Ovary (tissue), 9 donors: ENCODE measurements around the gene SLIT3. TPM values are rescaled to one million over a fixed set of nuclear protein-coding genes. Genes with fewer than 3 reads are reported as not detected.

ENCODE experiments used
- DNase-seq, 5 donors: peaks; one replicate each; pipeline ENCODE4 v3.0.0-alpha.2; 2019 to 2020
- H3K27ac ChIP-seq, 2 donors: fragments of 200-600 bp; one replicate each; pipeline versions ENCODE4 v1.5.1 to v1.8.0; 2019 to 2022
- H3K27me3 ChIP-seq: fragments of 200-600 bp; one replicate; pipeline ENCODE4 v1.8.0; 2022
- H3K36me3 ChIP-seq: fragments of 200-600 bp; sonication (generic); one replicate; pipeline ENCODE4 v1.5.1; 2019
- H3K4me1 ChIP-seq: one replicate; pipeline ENCODE4 v1.8.1; 2013; ENCODE audit warnings: mild to moderate bottlenecking, moderate library complexity; ENCODE audit not compliant: insufficient read depth
- H3K4me3 ChIP-seq: fragments of 200-600 bp; sonication (generic); one replicate; pipeline ENCODE4 v1.5.1; 2017
- H3K9me3 ChIP-seq, 2 donors: fragments of 200-600 bp in 1 of 2; sonication (generic) in 1 of 2; one replicate each; pipeline versions ENCODE4 v1.5.1 to v1.8.1; 2013 to 2019; ENCODE audit warnings: mild to moderate bottlenecking in 1 of 2, moderate library complexity in 1 of 2
- EP300 ChIP-seq: sonication (generic); formaldehyde crosslinking; IDR thresholded peaks from one replicate; pipeline ENCODE4 v1.6.1; 2017; ENCODE audit warnings: antibody characterized with exemption
- POLR2A ChIP-seq: fragments of 450-650 bp; IDR thresholded peaks from one replicate; pipeline ENCODE4 v1.6.1; 2017; ENCODE audit warnings: antibody characterized with exemption, mild to moderate bottlenecking, moderate library complexity
- WGBS, 3 donors: extraction: QIAGEN DNeasy Blood & Tissue Kit in 1 of 3; methylation state at CpG; one replicate each; pipeline versions ENCODE4 v1.1.5 to v1.1.7; 2013 to 2017; 5-methylcytosine and 5-hydroxymethylcytosine counted together
- intact Hi-C, 4 donors: fragments of 100-400 bp; cut with DNase I; formaldehyde crosslinking; loops; one replicate each; pipeline versions ENCODE4 v1.11.0 to v1.15.1; 2022 to 2023
- polyA plus RNA-seq, 2 donors: library from polyadenylated mRNA; stranded (reverse); fragments of 200-250 nt in 1 of 2; fragments of 350-450 nt in 1 of 2; fragmentation: Illumina TruSeq in 1 of 2; extraction: RNeasy Lipid Tissue Mini Kit (QIAGEN cat#74804) in 1 of 2; gene quantifications; one replicate each; pipeline ENCODE4 v1.2.3, GENCODE V29; 2013 to 2014
- total RNA-seq, 7 donors: library from RNA; depleted of rRNA in 2 of 7; stranded (reverse); fragments of >200 nt in 2 of 7; fragmentation: NEBNext Ultra II Directional in 3 of 7; extraction: Animal tissue kit (Norgen Biotek cat#: 25700) in 3 of 7; gene quantifications; one replicate each; pipeline versions ENCODE4 v1.1.0 to v1.2.4, GENCODE V29; 2016 to 2023
- TF ChIP-seq, protein P1 (sequence below), 3 donors: fragments of 450-650 bp in 2 of 3; fragments of 200-600 bp in 1 of 3; IDR thresholded peaks; one replicate each; pipeline versions ENCODE4 v1.5.1 to v1.8.0; 2016 to 2022; ENCODE audit warnings: antibody characterized with exemption in 3 of 3, mild to moderate bottlenecking in 1 of 3
- donor health status: DM: no; HTN: no; CAD: no; lungs with moderate emphysema.
- donor health status: DM: no; HTN: no; CAD: no.
- donor health status: Bipolar disorder and iron deficiency.
- donor health status: DM: yes; HTN: yes; CAD: no.
- donor health status: DM: no; HTN: no; CAD: no.
- donor health status: DM: yes; HTN: yes; CAD: no.

The SLIT3 gene
- total and polyA plus RNA-seq, 9 donors, result 10.3 to 106 (median 24.4) TPM

DNA sequence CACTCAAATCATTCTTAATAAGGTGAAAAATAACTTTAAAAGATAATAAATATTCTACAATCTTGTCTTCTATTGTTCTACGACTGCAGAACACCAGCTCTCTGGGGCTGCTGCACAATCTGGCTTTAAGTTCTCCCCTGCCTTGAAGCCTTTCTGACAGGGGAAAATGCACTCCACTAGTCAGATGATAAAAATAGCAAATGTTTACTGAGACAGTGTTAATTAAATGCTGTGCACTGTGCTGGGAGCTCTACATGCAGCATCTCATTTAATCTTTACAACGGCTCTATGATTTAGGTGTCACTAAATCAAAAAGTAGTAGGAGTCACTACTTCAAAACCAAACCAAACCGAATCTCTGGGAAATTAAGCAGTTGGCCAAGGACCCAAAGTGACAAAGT lies 132.7 kb downstream of the SLIT3 start:
- TF ChIP-seq POLR2A, result no peak
- no peak for TF ChIP-seq EP300
- TF ChIP-seq, protein P1, sequence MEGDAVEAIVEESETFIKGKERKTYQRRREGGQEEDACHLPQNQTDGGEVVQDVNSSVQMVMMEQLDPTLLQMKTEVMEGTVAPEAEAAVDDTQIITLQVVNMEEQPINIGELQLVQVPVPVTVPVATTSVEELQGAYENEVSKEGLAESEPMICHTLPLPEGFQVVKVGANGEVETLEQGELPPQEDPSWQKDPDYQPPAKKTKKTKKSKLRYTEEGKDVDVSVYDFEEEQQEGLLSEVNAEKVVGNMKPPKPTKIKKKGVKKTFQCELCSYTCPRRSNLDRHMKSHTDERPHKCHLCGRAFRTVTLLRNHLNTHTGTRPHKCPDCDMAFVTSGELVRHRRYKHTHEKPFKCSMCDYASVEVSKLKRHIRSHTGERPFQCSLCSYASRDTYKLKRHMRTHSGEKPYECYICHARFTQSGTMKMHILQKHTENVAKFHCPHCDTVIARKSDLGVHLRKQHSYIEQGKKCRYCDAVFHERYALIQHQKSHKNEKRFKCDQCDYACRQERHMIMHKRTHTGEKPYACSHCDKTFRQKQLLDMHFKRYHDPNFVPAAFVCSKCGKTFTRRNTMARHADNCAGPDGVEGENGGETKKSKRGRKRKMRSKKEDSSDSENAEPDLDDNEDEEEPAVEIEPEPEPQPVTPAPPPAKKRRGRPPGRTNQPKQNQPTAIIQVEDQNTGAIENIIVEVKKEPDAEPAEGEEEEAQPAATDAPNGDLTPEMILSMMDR (IDR thresholded peaks at IDR 0.05), result no peak
- 39 to 50% (median 39%) methylated on average over 3 of the region's 3 CpGs for WGBS, 3 donors
- no peaks in the 10 kb centered on the region for H3K36me3 ChIP-seq
- no peak for DNase-seq
- H3K4me1 ChIP-seq, result no peaks in the 10 kb centered on the region
- H3K27me3 ChIP-seq, result no peaks in the 10 kb centered on the region
- intact Hi-C loops, result no loop called here
- H3K27ac ChIP-seq, result no peak overlapping the region
- no peaks in the 10 kb centered on the region for H3K9me3 ChIP-seq
- H3K4me3 ChIP-seq, result no peak overlapping the region

DNA sequence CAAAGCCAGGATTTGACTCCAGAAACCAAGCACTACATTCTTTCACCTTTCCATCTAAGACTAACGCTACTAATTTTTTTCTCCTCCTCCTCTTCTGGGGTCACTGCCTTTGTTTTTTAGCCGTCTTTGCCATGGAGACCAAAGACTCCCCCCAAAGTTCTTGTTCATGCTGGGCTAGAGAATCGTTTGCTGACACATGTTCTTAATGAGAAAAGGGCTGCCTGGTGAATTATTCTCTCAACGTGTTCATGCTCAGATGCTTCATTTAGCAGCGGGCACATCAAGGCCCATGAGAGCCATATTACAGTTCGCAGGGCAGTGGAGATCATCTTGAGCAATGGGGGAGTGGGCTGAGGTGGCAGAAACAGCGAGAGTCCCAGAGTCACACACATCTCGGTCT lies 134.9 kb downstream of the SLIT3 start:
- Histone ChIP-seq H3K36me3 (no peaks in the 10 kb centered on the region), H3K9me3 (no peaks in the 10 kb centered on the region), H3K27ac (no peak overlapping the region), H3K4me1 (peaks cover 2% of the 10 kb centered on the region), H3K27me3 (no peaks in the 10 kb centered on the region), H3K4me3 (no peak overlapping the region)
- 72 to 85% (median 74%) methylated on average over 8 of the region's 8 CpGs for WGBS, 3 donors
- intact Hi-C loops, result no loop called here
- TF ChIP-seq EP300 (no peak), POLR2A (no peak)
- TF ChIP-seq, protein P1 (IDR thresholded peaks at IDR 0.05), result no peak
- DNase-seq, result no peak

DNA sequence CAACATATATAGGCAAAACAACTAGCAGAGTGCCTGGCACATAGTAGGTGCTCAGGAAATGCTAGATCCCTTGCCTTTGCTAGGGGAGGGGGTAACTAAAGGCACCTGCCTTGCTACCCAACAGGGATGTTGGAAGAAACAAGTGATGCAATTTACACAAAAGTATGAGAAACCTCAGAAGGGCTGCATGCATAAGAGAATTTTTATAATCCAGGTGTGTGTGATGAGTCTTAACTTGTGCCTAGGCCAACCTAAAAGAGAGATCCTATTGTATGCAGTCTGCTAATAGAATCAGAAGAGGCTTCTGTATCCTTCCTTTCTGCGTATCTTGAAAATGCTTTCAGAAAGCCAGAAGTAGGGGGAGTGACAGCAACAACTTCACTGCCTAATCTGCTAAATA lies 135.9 kb downstream of the SLIT3 start:
- Histone ChIP-seq H3K27me3 (no peaks in the 10 kb centered on the region), H3K27ac (no peak overlapping the region), H3K4me3 (no peak overlapping the region), H3K9me3 (no peaks in the 10 kb centered on the region), H3K4me1 (peaks cover 6% of the 10 kb centered on the region), H3K36me3 (no peaks in the 10 kb centered on the region)
- WGBS, 3 donors, result 86 to 97% (median 94%) methylated on average over 1 of the region's 1 CpG
- intact Hi-C loops, result no loop called here
- TF ChIP-seq, protein P1 (IDR thresholded peaks at IDR 0.05), result no peak
- TF ChIP-seq POLR2A, result no peak
- TF ChIP-seq EP300, result no peak
- no peak for DNase-seq

DNA sequence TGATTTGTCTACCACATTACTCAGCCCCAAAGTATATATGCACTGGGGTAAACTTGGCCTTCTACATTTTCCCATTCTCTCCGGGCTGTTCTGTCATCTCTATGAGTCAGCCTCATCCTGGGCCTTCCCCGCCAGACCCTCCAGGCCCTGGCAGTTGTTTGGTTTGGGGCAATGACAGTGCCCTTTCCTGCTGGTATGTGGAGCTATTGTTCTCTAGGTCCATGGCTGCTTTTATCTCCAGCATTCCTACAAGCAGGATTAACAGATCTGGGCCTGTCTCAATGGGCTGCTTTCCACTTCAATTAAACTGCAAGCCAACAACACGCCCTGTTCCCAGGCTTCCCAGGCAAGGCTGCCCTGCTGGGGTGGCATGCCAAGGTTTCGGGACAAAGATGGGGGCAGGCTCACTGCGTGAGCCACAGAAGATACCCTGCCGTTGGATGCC lies 136.4 kb downstream of the SLIT3 start:
- WGBS, 3 donors, result 60 to 72% (median 68%) methylated on average over 6 of the region's 6 CpGs

More for the DNA sequence above, 136.4 kb downstream of the SLIT3 start:
- Histone ChIP-seq H3K9me3 (no peaks in the 10 kb centered on the region), H3K27ac (no peak overlapping the region), H3K4me3 (no peak overlapping the region), H3K36me3 (no peaks in the 10 kb centered on the region), H3K27me3 (no peaks in the 10 kb centered on the region), H3K4me1 (peaks cover 6% of the 10 kb centered on the region)
- DNase-seq, result no peak
- intact Hi-C loops, result no loop called here
- TF ChIP-seq EP300 (no peak), POLR2A (no peak)
- TF ChIP-seq, protein P1 (IDR thresholded peaks at IDR 0.05), result no peak
